H1 (cell line): ENCODE results near the gene CPD. TPM values are rescaled to one million over a fixed set of nuclear protein-coding genes. Genes with fewer than 3 reads are reported as not detected.

Source experiments
- CTCF ChIA-PET: fragments of 300-600 bp; sonication (Branson Sonifier 250); formaldehyde crosslinking; loops from one replicate; lab custom pipeline; 2021; ENCODE audit not compliant: partially characterized antibody; lab: Charles Lee
- POLR2A ChIA-PET: fragments of 300-600 bp; sonication (Branson Sonifier 250); formaldehyde crosslinking; loops from one replicate; lab custom pipeline; 2021; ENCODE audit warnings: inconsistent platforms; ENCODE audit not compliant: partially characterized antibody; lab: Charles Lee
- DNase-seq, 2 experiments: peaks; one replicate each; pipeline versions ENCODE4 v3.0.0 to v3.0.0-alpha.2; 2010 to 2022; ENCODE audit warnings: low spot score in 2 of 2, low read depth in 1 of 2, mixed read lengths in 1 of 2
- FAIRE-seq: peaks from 2 replicates; lab custom pipeline; 2011; peaks lifted over from hg19 to GRCh38; lab: Jason Lieb, UNC
- H2AFZ ChIP-seq: 2 replicates; pipeline ENCODE4 v1.8.1; 2012; ENCODE audit warnings: low read length, inconsistent platforms
- H2AK5ac ChIP-seq: 2 replicates; pipeline ENCODE4 v1.6.1; 2013; ENCODE audit warnings: low read depth, low read length
- H2BK120ac ChIP-seq: replicated peaks from 2 replicates; pipeline ENCODE3; 2013; ENCODE audit warnings: low read depth, low read length, inconsistent platforms
- H2BK12ac ChIP-seq: 2 replicates; pipeline ENCODE4 v1.6.1; 2013; ENCODE audit warnings: low read depth, low read length
- H2BK15ac ChIP-seq: 2 replicates; pipeline ENCODE4 v1.6.1; 2013; ENCODE audit warnings: low read length
- H2BK20ac ChIP-seq: 2 replicates; pipeline ENCODE4 v1.6.1; 2013; ENCODE audit warnings: low read length
- H2BK5ac ChIP-seq: 2 replicates; pipeline ENCODE4 v1.6.1; 2013; ENCODE audit warnings: low read depth, low read length
- H3K14ac ChIP-seq: 2 replicates; pipeline ENCODE4 v1.6.1; 2013; ENCODE audit warnings: inconsistent platforms; ENCODE audit not compliant: insufficient read length
- H3K18ac ChIP-seq: 2 replicates; pipeline ENCODE4 v1.6.1; 2013; ENCODE audit warnings: low read length; ENCODE audit errors: extremely low read depth
- H3K23ac ChIP-seq: 2 replicates; pipeline ENCODE4 v1.6.1; 2013; ENCODE audit warnings: inconsistent platforms; ENCODE audit not compliant: insufficient read length
- H3K23me2 ChIP-seq: 2 replicates; pipeline ENCODE4 v1.6.1; 2013; ENCODE audit warnings: low read depth, low read length
- H3K27ac ChIP-seq: 2 replicates; pipeline ENCODE4 v1.6.1; 2011; ENCODE audit warnings: low read depth, low read length, inconsistent platforms
- H3K27me3 ChIP-seq, 4 experiments: replicated peaks in 1 of 4; 1 replicate in 1 of 4; 2 replicates in 3 of 4; pipeline versions ENCODE4 v1.6.1 to v1.8.1; 2011 to 2013; ENCODE audit warnings: low read length in 3 of 4, mild to moderate bottlenecking in 3 of 4, inconsistent platforms in 2 of 4, mixed read lengths in 2 of 4, moderate library complexity in 1 of 4; ENCODE audit not compliant: control insufficient read depth in 3 of 4, insufficient read depth in 3 of 4; ENCODE audit errors: extremely low read depth in 1 of 4
- H3K36me3 ChIP-seq, 4 experiments: 2 replicates each; pipeline versions ENCODE4 v1.6.1 to v1.8.1; 2011 to 2013; ENCODE audit warnings: mild to moderate bottlenecking in 4 of 4, low read length in 3 of 4, moderate library complexity in 2 of 4, control low read depth in 1 of 4, inconsistent platforms in 1 of 4; ENCODE audit not compliant: insufficient read depth in 4 of 4, control insufficient read depth in 2 of 4
- H3K4ac ChIP-seq: replicated peaks from 2 replicates; pipeline ENCODE3; 2013; ENCODE audit warnings: low read length, low read depth, mixed read lengths, inconsistent platforms; ENCODE audit not compliant: insufficient read length
- H3K4me1 ChIP-seq, 4 experiments: replicated peaks in 1 of 4; 1 replicate in 1 of 4; 2 replicates in 3 of 4; pipeline versions ENCODE4 v1.6.1 to v1.8.1; 2011 to 2013; ENCODE audit warnings: low read length in 3 of 4, inconsistent platforms in 2 of 4, mixed read lengths in 1 of 4; ENCODE audit not compliant: insufficient read depth in 4 of 4, control insufficient read depth in 3 of 4
- H3K4me2 ChIP-seq, 2 experiments: 2 replicates each; pipeline versions ENCODE4 v1.6.1 to v1.8.1; 2011 to 2013; ENCODE audit warnings: low read depth in 2 of 2, low read length in 2 of 2, control low read depth in 1 of 2, inconsistent platforms in 1 of 2, mild to moderate bottlenecking in 1 of 2; ENCODE audit not compliant: insufficient read depth in 1 of 2
- H3K4me3 ChIP-seq, 4 experiments: fragments of 200-600, 300-600 bp in 1 of 4; sonication (generic), shearing (Covaris generic), sonication (Bioruptor Twin) in 1 of 4; 2 replicates each; pipeline versions ENCODE4 v1.5.1 to v1.8.1; 2011 to 2016; ENCODE audit warnings: low read length in 4 of 4, low read depth in 3 of 4, control low read depth in 2 of 4, inconsistent platforms in 2 of 4, mild to moderate bottlenecking in 2 of 4, mixed read lengths in 1 of 4, moderate library complexity in 1 of 4; ENCODE audit not compliant: insufficient read depth in 2 of 4; ENCODE audit errors: extremely low read depth in 1 of 4
- H3K56ac ChIP-seq: replicated peaks from 2 replicates; pipeline ENCODE3; 2013; ENCODE audit warnings: low read depth, mild to moderate bottlenecking, mixed read lengths, low read length, inconsistent platforms; ENCODE audit not compliant: insufficient read length
- H3K79me1 ChIP-seq: 2 replicates; pipeline ENCODE4 v1.6.1; 2013; ENCODE audit warnings: low read depth, low read length, control low read depth
- H3K79me2 ChIP-seq, 2 experiments: 2 replicates each; pipeline versions ENCODE4 v1.6.1 to v1.8.1; 2012 to 2013; ENCODE audit warnings: low read length in 2 of 2, mild to moderate bottlenecking in 2 of 2, inconsistent platforms in 1 of 2; ENCODE audit not compliant: insufficient read depth in 2 of 2, control insufficient read depth in 1 of 2
- H3K9ac ChIP-seq, 4 experiments: replicated peaks in 1 of 4; 1 replicate in 1 of 4; 2 replicates in 3 of 4; pipeline versions ENCODE4 v1.6.1 to v1.8.1; 2011 to 2013; ENCODE audit warnings: low read depth in 3 of 4, low read length in 3 of 4, control low read depth in 2 of 4, mild to moderate bottlenecking in 2 of 4, moderate library complexity in 2 of 4, inconsistent platforms in 1 of 4; ENCODE audit errors: extremely low read depth in 1 of 4
- H3K9me3 ChIP-seq, 2 experiments: 2 replicates each; pipeline versions ENCODE4 v1.6.1 to v1.8.1; 2012 to 2013; ENCODE audit warnings: mild to moderate bottlenecking in 2 of 2, moderate library complexity in 2 of 2, control low read depth in 1 of 2, inconsistent platforms in 1 of 2, low read depth in 1 of 2, low read length in 1 of 2, mixed read lengths in 1 of 2; ENCODE audit not compliant: insufficient read depth in 2 of 2
- H4K20me1 ChIP-seq, 2 experiments: replicated peaks in 1 of 2; 2 replicates each; pipeline versions ENCODE3 to v1.8.1; 2011 to 2013; ENCODE audit warnings: inconsistent platforms in 2 of 2, low read length in 2 of 2, mild to moderate bottlenecking in 1 of 2; ENCODE audit not compliant: insufficient read depth in 2 of 2, control insufficient read depth in 1 of 2
- H4K5ac ChIP-seq: 2 replicates; pipeline ENCODE4 v1.6.1; 2013; ENCODE audit warnings: low read length, low read depth, mixed read lengths, inconsistent platforms; ENCODE audit not compliant: insufficient read length
- H4K8ac ChIP-seq: 2 replicates; pipeline ENCODE4 v1.8.0; 2013; ENCODE audit warnings: mild to moderate bottlenecking, moderate library complexity, low read length, inconsistent platforms; ENCODE audit not compliant: insufficient read depth; ENCODE audit errors: extremely low read depth
- H4K91ac ChIP-seq: replicated peaks from 2 replicates; pipeline ENCODE3; 2013; ENCODE audit warnings: low read length, mixed read lengths, inconsistent platforms; ENCODE audit not compliant: insufficient read length
- EP300 ChIP-seq, 2 experiments: IDR thresholded peaks; 1 replicate in 1 of 2; 2 replicates in 1 of 2; pipeline ENCODE4 v1.6.1; 2011 to 2012; ENCODE audit warnings: low read depth in 2 of 2, low read length in 2 of 2, mild to moderate bottlenecking in 2 of 2, borderline replicate concordance in 1 of 2, inconsistent platforms in 1 of 2, moderate library complexity in 1 of 2
- GTF2F1 ChIP-seq: IDR thresholded peaks from 2 replicates; pipeline ENCODE4 v1.6.1; 2012; ENCODE audit warnings: low read depth, low read length, improper control_type of control experiment, borderline replicate concordance
- HDAC6 ChIP-seq: IDR thresholded peaks from one replicate; pipeline ENCODE4 v1.7.1; 2012; ENCODE audit warnings: low read depth, mild to moderate bottlenecking, inconsistent platforms, low read length, moderate library complexity
- RNF2 ChIP-seq: fragments of 200-900, 300-1000 bp; sonication (generic); IDR thresholded peaks from 2 replicates; pipeline ENCODE4 v1.7.1; 2016; ENCODE audit warnings: borderline replicate concordance, low read depth, mild to moderate bottlenecking, antibody characterized with exemption, low read length; ENCODE audit not compliant: poor library complexity, severe bottlenecking; ENCODE audit errors: missing control alignments
- TAF7 ChIP-seq: optimal IDR thresholded peaks from 2 replicates; pipeline ENCODE3; 2011; ENCODE audit warnings: low read depth, mild to moderate bottlenecking, inconsistent platforms, low read length, moderate library complexity, borderline replicate concordance
- WGBS, 2 experiments: shearing (Covaris generic) in 1 of 2; methylation state at CpG; one replicate each; pipeline versions ENCODE4 v1.1.6 to v1.1.7; 2013 to 2015; ENCODE audit warnings: low lambda C conversion rate in 2 of 2, mixed read lengths in 2 of 2, inconsistent platforms in 1 of 2, low coverage in 1 of 2, missing lambda C conversion rate in 1 of 2; ENCODE audit not compliant: insufficient replicate concordance in 2 of 2, insufficient coverage in 1 of 2, insufficient read length in 1 of 2; ENCODE audit errors: extremely low coverage in 1 of 2, missing lambda C conversion rate in 1 of 2; 5-methylcytosine and 5-hydroxymethylcytosine counted together
- polyA plus RNA-seq, 7 experiments: library from polyadenylated mRNA; depleted of rRNA in 3 of 7; stranded (reverse) in 5 of 7; unstranded in 2 of 7; fragments of >200 nt in 5 of 7; fragments of 200-250 nt in 2 of 7; gene quantifications; 1 replicate in 5 of 7; 2 replicates in 1 of 7; 4 replicates in 1 of 7; pipeline versions ENCODE4 v1.2.1 to v1.2.3, GENCODE V29; 2011 to 2013; ENCODE audit warnings: missing spikeins in 2 of 7, mixed read lengths in 2 of 7
- total RNA-seq: library from RNA; stranded (reverse); fragmentation: NEBNext Ultra II Directional; extraction: Animal tissue kit (Norgen Biotek cat#: 25700); gene quantifications from 2 replicates; pipeline ENCODE4 v1.2.1, GENCODE V29; 2021

CPD gene
- total and polyA plus RNA-seq, 2 of the 8 experiments (the other 6 are each of a cell fraction or from before 2014, with no cell fraction given) = 8.6 to 46.2 TPM

GRCh38 chr17:30366536-30366935, 12.2 kb upstream of the CPD start:
- no peak overlapping the region for H2BK12ac ChIP-seq
- H3K27ac ChIP-seq = no peak overlapping the region
- no peak overlapping the region for H2BK20ac ChIP-seq
- ChIA-PET POLR2A (no interaction called here), CTCF (interaction anchor here (0.6 to 1.7 kb wide), 9 partner anchors 9 to 192 kb away, joined by 3 to 9 read pairs (median 3); no protein-coding TSS in a partner anchor)
- DNase-seq (no peak), FAIRE-seq (no peak)
- WGBS, 2 experiments = 90% methylated on average over 3 of the region's 3 CpGs; no CpG with 5 or more reads in 1 of the 2 experiments
- H3K23ac ChIP-seq = no peak overlapping the region
- H4K8ac ChIP-seq = no peak overlapping the region
- no peak overlapping the region for H2AK5ac ChIP-seq
- H3K79me1 ChIP-seq = no peaks in the 10 kb centered on the region
- no peaks in the 10 kb centered on the region for H4K20me1 ChIP-seq
- H3K4me2 ChIP-seq = no peak overlapping the region
- peaks cover 0 to 4% of the 10 kb centered on the region in 2 experiments; a peak in 1 of 4 replicates for H3K9me3 ChIP-seq
- no peaks in the 10 kb centered on the region for H3K79me2 ChIP-seq
- no peaks in the 10 kb centered on the region for H3K36me3 ChIP-seq
- H4K5ac ChIP-seq = no peak overlapping the region
- no peak overlapping the region for H3K14ac ChIP-seq
- H3K27me3 ChIP-seq = no peaks in the 10 kb centered on the region
- no peaks in the 10 kb centered on the region for H3K4me1 ChIP-seq
- no peak overlapping the region for H3K18ac ChIP-seq
- no peak overlapping the region for H3K9ac ChIP-seq
- no peak overlapping the region for H3K4me3 ChIP-seq
- no peaks in the 10 kb centered on the region for H3K23me2 ChIP-seq
- H3K56ac ChIP-seq = no peak overlapping the region
- TF ChIP-seq EP300 (IDR thresholded peaks at IDR 0.05; ENCODE audit: borderline replicate concordance in 1 of 2, low read depth in 2 of 2, low read length in 2 of 2) (no peak), HDAC6 (no peak), RNF2 (no peak), TAF7 (no peak), GTF2F1 (no peak)
- no peak overlapping the region for H3K4ac ChIP-seq
- H2BK5ac ChIP-seq = no peak overlapping the region
- H2BK120ac ChIP-seq = no peak overlapping the region
- no peak overlapping the region for H4K91ac ChIP-seq
- H2BK15ac ChIP-seq = no peak overlapping the region
- H2AFZ ChIP-seq = 0 out of 2 replicates have a peak overlapping the region, but pooled peaks have one; percentile 24
